GM19328 (cell line): ENCODE measurements around the gene SERPINF2.
"Not testable (repeated sequence)": the region's sequence is repeated elsewhere in the genome, so short reads cannot be mapped to it uniquely, and the experiment has no call there.

Experiments
- ATAC-seq: cut with Tn5 transposase; IDR thresholded peaks from one replicate; pipeline ENCODE4 v1.9.1; 2021; ENCODE audit warnings: mild to moderate bottlenecking, moderate library complexity; ENCODE audit not compliant: unreplicated experiment

SERPINF2 gene

DNA sequence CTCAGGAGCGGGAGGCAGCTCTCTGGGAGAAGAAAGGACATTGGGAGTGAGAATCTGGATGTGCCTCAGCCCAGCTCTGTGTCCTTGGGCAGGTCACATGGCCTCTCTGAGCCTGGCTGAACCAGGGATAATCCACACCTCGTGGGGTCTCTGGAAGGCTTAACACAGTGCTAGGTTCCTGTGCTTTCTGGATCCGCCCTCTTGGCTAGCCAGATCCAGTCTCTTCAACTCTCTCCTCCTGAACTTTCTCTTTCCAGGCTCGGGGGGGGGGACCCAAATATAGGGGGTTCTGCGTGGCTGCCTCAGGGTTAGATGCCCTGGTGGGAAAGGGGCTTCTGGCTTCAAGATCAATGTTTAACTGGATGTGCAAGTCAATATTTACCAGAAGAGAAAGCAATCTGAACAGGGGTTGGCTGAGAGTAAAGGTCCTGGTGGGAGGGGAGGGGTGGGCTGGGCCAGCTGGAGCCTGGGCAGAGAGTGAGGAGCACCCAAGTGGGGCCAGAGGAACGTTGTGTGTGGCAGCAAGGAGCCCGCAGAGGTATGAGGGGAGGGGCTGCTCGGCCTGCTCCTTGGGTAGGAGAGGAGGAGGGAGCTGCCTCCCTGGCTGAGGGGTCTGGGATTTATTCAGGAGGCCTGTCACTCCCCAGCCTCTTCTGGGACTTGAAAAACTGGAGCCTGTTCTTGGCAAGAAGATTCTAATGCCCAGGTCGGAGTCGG lies at the start of gene SERPINF2:
Gene SERPINF2 (plus strand): TSS at position 501 of the 717 bp plus-strand sequence. CDS start 2,125 bp downstream, outside the sequence.
- no peak for ATAC-seq

DNA sequence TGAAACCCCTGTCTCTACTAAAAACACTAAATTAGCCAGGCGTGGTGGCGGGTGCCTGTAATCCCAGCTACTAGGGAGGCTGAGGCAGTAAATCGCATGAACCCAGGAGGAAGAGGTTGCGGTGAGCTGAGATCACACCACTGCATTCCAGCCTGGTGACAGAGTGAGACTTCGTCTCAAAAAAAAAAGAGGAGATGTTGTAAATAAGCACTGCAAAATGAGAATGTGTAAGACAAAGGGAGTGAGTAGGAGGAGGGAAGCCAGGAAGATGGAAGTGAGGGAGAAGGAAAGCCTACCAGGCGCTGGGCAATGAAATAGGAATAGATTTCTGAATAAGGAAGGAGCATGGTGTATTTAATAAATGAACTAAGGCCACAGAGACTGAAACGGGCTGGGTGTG lies 49.3 kb upstream of the SERPINF2 start:
- no peak for ATAC-seq

DNA sequence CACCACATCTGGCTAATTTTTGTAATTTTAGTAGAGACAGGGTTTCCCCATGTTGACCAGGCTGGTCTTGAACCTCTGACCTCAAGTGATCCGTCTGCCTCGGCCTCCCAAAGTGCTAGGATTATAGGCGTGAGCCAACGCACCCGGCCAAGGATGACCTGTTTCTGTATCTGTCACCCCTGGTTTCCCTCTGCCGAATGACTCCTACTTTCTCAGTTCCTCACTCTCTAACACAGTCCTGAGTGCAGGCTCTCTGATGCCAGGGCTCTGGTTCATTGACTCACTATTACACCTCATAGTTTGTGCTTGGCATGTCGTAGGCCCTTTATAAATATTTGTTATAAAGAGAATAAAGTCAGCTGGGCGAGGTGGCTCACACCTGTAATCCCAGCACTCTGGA lies 47.3 kb upstream of the SERPINF2 start:
- ATAC-seq: no peak

GRCh38 chr17:1697681-1698080 lies 45.0 kb upstream of the SERPINF2 start:
- ATAC-seq: no peak

GRCh38 chr17:1699891-1700290 lies 42.8 kb upstream of the SERPINF2 start:
- ATAC-seq: not testable (repeated sequence)

DNA sequence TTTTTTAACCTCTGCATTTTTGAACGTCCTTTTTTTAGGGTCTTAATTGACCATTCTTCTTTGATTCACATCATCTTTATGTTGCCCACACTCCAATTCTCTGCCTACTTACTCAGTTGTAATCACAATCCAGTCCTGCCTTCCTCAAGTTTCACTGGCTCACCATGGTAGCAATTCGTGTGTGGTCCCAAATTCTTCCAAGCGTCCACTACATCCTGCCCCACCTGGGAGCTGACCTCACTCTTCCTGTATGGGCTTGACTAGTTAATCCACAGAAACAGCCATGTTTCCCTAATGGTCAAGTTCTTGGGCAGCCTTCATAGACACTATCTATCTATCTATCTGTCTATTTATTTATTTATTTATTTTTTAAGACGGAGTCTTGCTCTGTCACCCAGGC lies 39.6 kb upstream of the SERPINF2 start:
- ATAC-seq: no peak

DNA sequence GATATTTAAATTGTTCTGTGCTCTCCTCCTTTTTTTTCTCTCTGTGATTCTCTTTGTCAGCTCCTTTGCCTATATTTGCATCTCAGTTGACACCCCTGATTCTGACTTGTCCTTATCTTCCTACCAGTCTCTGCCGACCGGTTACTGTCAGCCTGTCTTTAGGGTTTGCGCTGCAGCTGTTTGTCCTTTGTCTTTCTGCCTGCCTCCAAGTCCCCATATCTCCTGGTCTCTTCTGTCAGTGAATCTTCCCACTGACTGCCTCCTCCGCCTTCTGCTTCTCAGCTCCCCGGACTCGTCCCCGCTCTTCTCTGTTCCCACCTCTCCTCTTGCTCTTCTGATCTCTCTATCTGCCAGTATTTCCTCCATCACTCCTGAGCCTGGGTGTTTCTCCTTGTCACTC lies 37.7 kb upstream of the SERPINF2 start:
- ATAC-seq: no peak

GRCh38 chr17:1707107-1707506 lies 35.6 kb upstream of the SERPINF2 start:
- ATAC-seq: no peak

DNA sequence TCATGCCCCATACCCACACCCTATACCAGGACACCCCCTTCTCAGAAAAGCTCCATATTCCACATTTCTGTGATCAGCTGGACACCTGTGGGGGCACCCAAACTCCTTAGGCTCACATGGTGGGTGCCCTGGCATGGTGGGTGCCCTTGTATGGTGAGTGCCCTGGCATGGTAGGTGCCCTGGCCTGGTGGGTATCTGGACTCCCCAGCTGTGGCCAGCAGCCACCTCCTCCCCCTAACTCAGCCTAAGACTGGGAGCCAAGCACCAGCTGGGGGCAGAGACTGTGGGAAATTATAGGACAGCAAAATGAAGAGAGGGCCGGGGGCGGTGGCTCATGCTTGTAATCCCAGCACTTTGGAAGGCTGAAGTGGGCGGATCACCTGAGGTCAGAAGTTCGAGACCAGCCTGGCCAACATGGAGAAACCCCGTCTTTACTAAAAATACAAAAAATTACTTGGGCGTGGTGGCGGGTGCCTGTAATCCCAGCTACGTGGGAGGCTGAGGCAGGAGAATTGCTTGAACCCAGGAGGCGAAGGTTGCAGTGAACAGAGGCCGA lies 33.8 kb upstream of the SERPINF2 start:
- ATAC-seq: not testable (repeated sequence)

GRCh38 chr17:1709403-1709951 lies 33.2 kb upstream of the SERPINF2 start:
- ATAC-seq: no peak

DNA sequence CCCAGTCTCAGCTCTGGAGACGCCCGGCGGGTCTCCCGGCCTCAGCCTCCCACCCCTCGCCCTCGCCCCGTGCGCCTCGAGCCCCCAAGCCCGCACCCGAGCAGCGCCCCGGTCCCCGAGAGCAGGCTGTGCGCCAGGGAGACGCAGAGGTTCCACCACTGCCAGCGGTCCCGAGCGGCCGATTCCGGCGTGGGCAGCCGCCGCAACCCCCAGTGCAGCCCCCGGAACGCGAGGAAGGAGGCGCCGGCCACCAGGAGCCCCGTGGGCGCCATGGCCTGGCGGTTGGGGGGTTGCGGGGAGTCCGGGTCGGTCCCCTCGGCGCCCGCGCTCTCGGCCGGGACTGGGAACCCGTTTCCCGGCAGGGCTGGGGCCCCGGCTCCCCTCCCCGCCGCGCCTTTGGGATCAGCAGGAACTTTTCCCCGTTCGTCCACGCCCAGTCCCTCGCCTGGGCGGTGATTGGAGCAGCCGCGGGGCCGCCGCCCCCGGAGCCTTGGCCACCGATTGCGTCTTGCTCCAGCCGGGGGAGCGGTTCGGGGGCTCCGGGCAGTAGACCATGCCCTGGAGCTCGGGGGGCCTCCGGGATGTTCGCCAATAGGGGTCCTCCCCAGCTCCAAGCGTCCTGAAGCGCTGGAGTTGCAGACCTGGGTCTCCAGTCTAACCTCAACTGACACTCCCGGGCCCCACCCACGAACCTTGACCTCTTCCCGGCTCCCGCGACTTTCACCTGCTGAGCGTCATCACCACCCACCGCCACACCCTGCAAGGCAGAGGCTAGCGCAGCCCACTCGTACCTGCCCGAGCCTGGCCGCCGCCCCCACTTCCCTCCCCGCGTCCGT lies 32.5 kb upstream of the SERPINF2 start, which contains the start of gene TLCD2:
Gene TLCD2 (minus strand): TSS at position 407 of the 836 bp plus-strand sequence. CDS start 135 bp downstream, at position 272.
- no peak for ATAC-seq

DNA sequence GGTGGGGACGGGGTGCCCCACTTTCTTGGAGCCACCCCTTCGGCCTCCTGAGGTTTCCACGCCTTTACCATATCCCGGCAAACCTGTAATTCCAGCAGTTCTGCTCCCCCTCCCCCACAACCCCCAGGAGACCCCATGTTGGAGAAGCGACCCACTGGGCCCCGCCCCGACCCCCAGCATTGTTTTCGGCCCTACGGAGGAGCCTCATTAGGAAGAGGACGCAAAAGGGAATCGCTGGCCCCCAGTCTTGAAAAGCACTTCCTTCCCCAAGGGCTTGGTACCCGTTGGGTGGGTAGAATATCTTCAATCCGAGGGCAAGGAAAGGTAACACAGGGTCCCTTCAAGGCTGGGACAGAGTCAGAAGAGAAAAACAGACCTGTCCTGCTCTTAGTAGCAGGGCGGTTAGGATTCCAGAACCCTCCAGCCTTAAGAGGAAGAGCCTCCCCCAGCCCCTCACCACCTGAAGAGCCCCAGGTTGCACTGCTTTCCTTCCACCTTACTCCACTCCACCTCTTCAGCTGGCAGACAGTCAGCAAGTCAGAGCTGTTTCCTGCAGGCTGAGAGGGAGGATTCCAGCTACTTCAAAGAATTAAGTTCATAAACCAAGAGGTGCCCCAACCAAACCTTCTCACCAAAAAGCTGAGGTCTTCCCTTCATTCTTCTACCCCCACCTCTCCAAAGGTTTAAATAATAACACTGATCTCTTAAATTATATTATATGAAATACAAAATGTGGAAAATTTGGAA lies 31.7 kb upstream of the SERPINF2 start:
- no peak for ATAC-seq

GRCh38 chr17:1711804-1712203 lies 30.9 kb upstream of the SERPINF2 start:
- no peak for ATAC-seq

- ATAC-seq: no peak
These were observed 30.4 kb upstream of the SERPINF2 start for GRCh38 chr17:1712271-1712670.

DNA sequence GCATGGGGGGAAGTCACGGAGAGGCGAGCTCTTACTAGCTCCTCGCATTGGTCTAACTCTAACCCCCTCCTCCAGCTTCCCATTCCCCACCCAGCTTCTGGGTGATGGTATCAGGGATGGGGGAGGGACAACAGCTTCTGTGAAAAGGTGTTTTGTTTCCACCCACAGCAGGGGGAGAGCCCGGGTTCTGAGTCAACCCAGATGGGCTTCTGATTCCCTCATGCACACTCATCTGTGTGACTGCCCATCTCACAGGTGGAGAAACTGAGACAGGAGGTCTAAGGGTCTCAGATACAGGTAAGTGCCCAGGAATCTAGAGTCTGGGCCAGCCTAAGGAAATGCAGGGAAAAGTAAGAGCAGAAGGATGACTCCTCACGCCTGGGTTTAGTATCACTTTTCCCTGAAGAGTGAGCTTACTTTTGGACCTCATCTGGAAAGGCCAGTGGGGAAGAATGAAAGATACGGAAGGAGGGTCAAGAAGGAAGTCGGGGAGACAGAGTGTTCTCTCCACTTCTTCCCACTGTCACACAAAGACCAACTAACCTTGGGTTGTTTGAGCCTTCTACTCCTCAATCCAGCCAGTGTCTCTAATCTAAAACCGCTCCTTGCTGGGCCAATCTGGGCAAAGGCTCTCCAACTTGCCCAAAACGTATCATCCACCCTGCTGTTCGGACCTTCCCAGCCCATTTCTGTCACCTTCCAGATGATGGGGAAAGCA lies 29.4 kb upstream of the SERPINF2 start:
- ATAC-seq: no peak

- ATAC-seq: no peak
These were observed 28.7 kb upstream of the SERPINF2 start for GRCh38 chr17:1713878-1714426.

GRCh38 chr17:1714427-1714979 lies 28.2 kb upstream of the SERPINF2 start:
- no peak for ATAC-seq

GRCh38 chr17:1714980-1715802 lies 27.5 kb upstream of the SERPINF2 start:
- no peak for ATAC-seq

GRCh38 chr17:1715803-1716075 lies 26.9 kb upstream of the SERPINF2 start:
- ATAC-seq: no peak
